GM13977 (cell line): ENCODE data around the gene GNAI2.

ENCODE experiments used
- DNase-seq: peaks from one replicate; pipeline ENCODE4 v3.0.0; 2012; ENCODE audit warnings: low spot score
- CTCF ChIP-seq: IDR thresholded peaks from 2 replicates; pipeline ENCODE4 v1.5.1; 2012; ENCODE audit warnings: mild to moderate bottlenecking, control low read depth; ENCODE audit not compliant: insufficient read depth; ENCODE audit errors: extremely low read depth, missing control alignments
- in situ Hi-C: fragments of 300-500 bp; cut with MboI; formaldehyde crosslinking; loops from one replicate; pipeline ENCODE4 v1.12.0; 2022; ENCODE audit warnings: low sequenced_read_pairs, low pct_unique_long_range_greater_than_20kb, mixed read lengths, inconsistent platforms; ENCODE audit not compliant: unreplicated experiment

Gene GNAI2

GRCh38 chr3:50215529-50215928 lies 20.5 kb upstream of the GNAI2 start:
- in situ Hi-C loops: no loop called here
- TF ChIP-seq CTCF: no peak
- no peak for DNase-seq

- in situ Hi-C loops: no loop called here
- no peak for TF ChIP-seq CTCF
- DNase-seq: no peak
Measured at GRCh38 chr3:50217681-50218080, 18.3 kb upstream of the GNAI2 start.

- in situ Hi-C loops: no loop called here
- TF ChIP-seq CTCF: no peak
- no peak for DNase-seq
Measured at GRCh38 chr3:50218448-50218847, 17.6 kb upstream of the GNAI2 start.

GRCh38 chr3:50219285-50219684 lies 16.7 kb upstream of the GNAI2 start:
- TF ChIP-seq CTCF: no peak
- in situ Hi-C loops: no loop called here
- no peak for DNase-seq

GRCh38 chr3:50220109-50220508 lies 15.9 kb upstream of the GNAI2 start:
- no peak for TF ChIP-seq CTCF
- no peak for DNase-seq
- in situ Hi-C loops: loop anchor here (10.0 kb wide), 1 partner anchor 55 kb away; the partner anchor contains the start of gene LSMEM2

- no peak for DNase-seq
- no peak for TF ChIP-seq CTCF
- in situ Hi-C loops: loop anchor here (10.0 kb wide), 1 partner anchor 54 kb away; the partner anchor contains the start of gene LSMEM2
Measured at GRCh38 chr3:50221051-50221410, 15.0 kb upstream of the GNAI2 start.
